Parathyroid adenoma (tissue), 2 donors: ENCODE results near the gene CCDC137.

Experiments used
- H2AFZ ChIP-seq: fragments of 300-600 bp; sonication (generic); one replicate; pipeline ENCODE4 v1.7.0; 2017; ENCODE audit warnings: antibody characterized with exemption, mild to moderate bottlenecking
- H3K27ac ChIP-seq: fragments of 300-600 bp; sonication (generic); one replicate; pipeline ENCODE4 v1.7.0; 2017
- H3K27me3 ChIP-seq: fragments of 300-600 bp; sonication (generic); one replicate; pipeline ENCODE4 v1.7.0; 2017; ENCODE audit warnings: low read length; ENCODE audit not compliant: control insufficient read depth, insufficient read depth
- H3K36me3 ChIP-seq: fragments of 300-600 bp; sonication (generic); one replicate; pipeline ENCODE4 v1.7.0; 2017; ENCODE audit warnings: low read length; ENCODE audit not compliant: control insufficient read depth, insufficient read depth
- H3K4me1 ChIP-seq: fragments of 300-600 bp; sonication (generic); one replicate; pipeline ENCODE4 v1.7.0; 2017; ENCODE audit warnings: control low read depth
- H3K4me2 ChIP-seq: fragments of 300-600 bp; sonication (generic); one replicate; pipeline ENCODE4 v1.7.0; 2017; ENCODE audit warnings: low read length
- H3K4me3 ChIP-seq: fragments of 300-600 bp; sonication (generic); one replicate; pipeline ENCODE4 v1.7.0; 2017; ENCODE audit warnings: low read depth, low read length
- H3K79me2 ChIP-seq: fragments of 300-600 bp; sonication (generic); one replicate; pipeline ENCODE4 v1.7.0; 2017; ENCODE audit warnings: control low read depth
- H3K9ac ChIP-seq: fragments of 300-600 bp; sonication (generic); one replicate; pipeline ENCODE4 v1.7.0; 2017; ENCODE audit warnings: mild to moderate bottlenecking
- H3K9me3 ChIP-seq: fragments of 300-600 bp; sonication (generic); one replicate; pipeline ENCODE4 v1.7.0; 2017; ENCODE audit warnings: low read length; ENCODE audit not compliant: control insufficient read depth
- CTCF ChIP-seq: fragments of 300-600 bp; sonication (generic); IDR thresholded peaks from one replicate; pipeline ENCODE4 v1.7.0; 2017; ENCODE audit warnings: antibody characterized with exemption, mild to moderate bottlenecking
- donor health status: primary hyperparathyroidism.

The CCDC137 gene

GRCh38 chr17:81708739-81709185 is 42.2 kb downstream of the CCDC137 start:
- no peak overlapping the region for H3K27ac ChIP-seq

GRCh38 chr17:81710514-81711308 is 44.2 kb downstream of the CCDC137 start:
- Histone ChIP-seq H3K36me3 (no peaks in the 10 kb centered on the region), H3K27me3 (no peaks in the 10 kb centered on the region), H3K79me2 (peaks cover 14% of the 10 kb centered on the region), H2AFZ (peak overlapping the region; percentile 29), H3K27ac (peak overlapping the region; percentile 67), H3K4me2 (peak overlapping the region; percentile 68), H3K9ac (no peak overlapping the region), H3K4me1 (peaks cover 30% of the 10 kb centered on the region), H3K9me3 (no peaks in the 10 kb centered on the region), H3K4me3 (peak overlapping the region; percentile 46)
- TF ChIP-seq CTCF: no peak

More at GRCh38 chr17:81708739-81709185, 42.2 kb downstream of the CCDC137 start:
- Histone ChIP-seq H3K4me2 (no peak overlapping the region), H3K4me1 (peaks cover 29% of the 10 kb centered on the region), H3K9me3 (no peaks in the 10 kb centered on the region), H3K9ac (no peak overlapping the region), H3K36me3 (no peaks in the 10 kb centered on the region), H2AFZ (no peak overlapping the region), H3K4me3 (no peak overlapping the region), H3K27me3 (no peaks in the 10 kb centered on the region), H3K79me2 (peaks cover 8% of the 10 kb centered on the region)
- TF ChIP-seq CTCF: no peak

GRCh38 chr17:81711814-81712467 is 45.4 kb downstream of the CCDC137 start, which contains the start of gene SLC25A10:
SLC25A10 (plus strand) TSS chr17:81712284; CDS start chr17:81712427, 143 bp downstream.
- no peaks in the 10 kb centered on the region for H3K36me3 ChIP-seq
- peak within 1 kb of the TSS; percentile 86 for H2AFZ ChIP-seq

GRCh38 chr17:81712468-81713003 is 46.0 kb downstream of the CCDC137 start:
- Histone ChIP-seq H2AFZ (peak overlapping the region; percentile 69), H3K9me3 (no peaks in the 10 kb centered on the region), H3K79me2 (peaks cover 14% of the 10 kb centered on the region), H3K9ac (peak overlapping the region; percentile 91), H3K4me3 (peak overlapping the region; percentile 81), H3K27me3 (no peaks in the 10 kb centered on the region), H3K4me1 (peaks cover 30% of the 10 kb centered on the region), H3K36me3 (no peaks in the 10 kb centered on the region), H3K4me2 (peak overlapping the region; percentile 93), H3K27ac (peak overlapping the region; percentile 96)
- TF ChIP-seq CTCF: peak; percentile 30

More at GRCh38 chr17:81711814-81712467, 45.4 kb downstream of the CCDC137 start, which contains the start of gene SLC25A10:
- peak within 1 kb of the TSS; percentile 91 for H3K9ac ChIP-seq
- peak within 1 kb of the TSS; percentile 93 for H3K4me2 ChIP-seq
- peaks cover 30% of the 10 kb centered on the region for H3K4me1 ChIP-seq
- peak within 1 kb of the TSS; percentile 81 for H3K4me3 ChIP-seq
- TF ChIP-seq CTCF: no peak
- peaks cover 14% of the 10 kb centered on the region for H3K79me2 ChIP-seq
- peak within 1 kb of the TSS; percentile 96 for H3K27ac ChIP-seq
- no peaks in the 10 kb centered on the region for H3K9me3 ChIP-seq
- no peaks in the 10 kb centered on the region for H3K27me3 ChIP-seq
